WTC11 (cell line): Measurements from ENCODE around the gene POU2F3. TPM values are rescaled to one million over a fixed set of nuclear protein-coding genes. Genes with fewer than 3 reads are reported as not detected.

ENCODE experiments used
- ATAC-seq: fragments of 200-7000 bp; cut with Tn5 transposase; 2 replicates; pipeline ENCODE4 v1.10.0; 2021; ENCODE audit warnings: mild to moderate bottlenecking, moderate library complexity
- CTCF ChIA-PET: fragments of 300-600 bp; sonication (Branson Sonifier 250); formaldehyde crosslinking; loops from one replicate; lab custom pipeline; 2021; ENCODE audit warnings: antibody characterized with exemption; lab: Charles Lee
- POLR2A ChIA-PET: fragments of 350-600 bp; sonication (Branson Sonifier 250); formaldehyde crosslinking; loops from one replicate; lab custom pipeline; 2021; ENCODE audit warnings: antibody characterized with exemption; lab: Charles Lee
- DNase-seq: peaks from one replicate; pipeline ENCODE4 v3.0.0; 2021; ENCODE audit warnings: low spot score
- H3K27ac Mint-ChIP-seq: 2 replicates; pipeline ENCODE4 v1.8.0; 2021; ENCODE audit warnings: mixed read lengths
- H3K27me3 Mint-ChIP-seq: 2 replicates; pipeline ENCODE4 v1.8.0; 2021; ENCODE audit warnings: low read depth, mild to moderate bottlenecking, moderate library complexity, mixed read lengths
- H3K36me3 Mint-ChIP-seq: 2 replicates; pipeline ENCODE4 v1.8.0; 2021; ENCODE audit warnings: mixed read lengths
- H3K4me1 Mint-ChIP-seq: 2 replicates; pipeline ENCODE4 v1.8.0; 2022; ENCODE audit warnings: mixed read lengths
- H3K4me3 Mint-ChIP-seq: 2 replicates; pipeline ENCODE4 v1.8.0; 2021; ENCODE audit warnings: mild to moderate bottlenecking, moderate library complexity, mixed read lengths
- H3K9me3 Mint-ChIP-seq: 2 replicates; pipeline ENCODE4 v1.8.0; 2021; ENCODE audit warnings: mixed read lengths
- AR ChIP-seq: fragments of 250-450 bp; sonication (Bioruptor Pico); IDR thresholded peaks from 2 replicates; pipeline ENCODE4 v1.9.0; 2021; ENCODE audit warnings: mild to moderate bottlenecking
- ARID4B ChIP-seq: sonication (generic); formaldehyde crosslinking; IDR thresholded peaks from 2 replicates; pipeline ENCODE4 v1.8.0; 2023; ENCODE audit warnings: missing genetic modification reagents, mild to moderate bottlenecking, borderline replicate concordance
- CREB1 ChIP-seq: sonication (generic); formaldehyde crosslinking; IDR thresholded peaks from 2 replicates; pipeline ENCODE4 v1.8.0; 2023; ENCODE audit warnings: mild to moderate bottlenecking, missing genetic modification reagents
- E2F1 ChIP-seq: sonication (generic); formaldehyde crosslinking; IDR thresholded peaks from 2 replicates; pipeline ENCODE4 v1.8.0; 2022; ENCODE audit warnings: mild to moderate bottlenecking, missing genetic modification reagents
- E2F5 ChIP-seq: sonication (generic); formaldehyde crosslinking; IDR thresholded peaks from 2 replicates; pipeline ENCODE4 v1.8.1; 2022; ENCODE audit warnings: mild to moderate bottlenecking, moderate library complexity, missing genetic modification reagents
- EMX1 ChIP-seq: fragments of 250-450 bp; sonication (Bioruptor Pico); IDR thresholded peaks from 2 replicates; pipeline ENCODE4 v1.8.0; 2021; ENCODE audit warnings: mild to moderate bottlenecking
- ESRRA ChIP-seq: sonication (generic); formaldehyde crosslinking; IDR thresholded peaks from 2 replicates; pipeline ENCODE4 v1.8.1; 2022; ENCODE audit warnings: mild to moderate bottlenecking, missing genetic modification reagents, borderline replicate concordance
- GRHL2 ChIP-seq: fragments of 250-450 bp; sonication (Bioruptor Pico); IDR thresholded peaks from 2 replicates; pipeline ENCODE4 v1.8.0; 2022; ENCODE audit warnings: mild to moderate bottlenecking, moderate library complexity; ENCODE audit not compliant: insufficient replicate concordance, severe bottlenecking
- IRF2 ChIP-seq: sonication (generic); formaldehyde crosslinking; IDR thresholded peaks from 2 replicates; pipeline ENCODE4 v1.8.0; 2022; ENCODE audit warnings: low read depth, missing genetic modification reagents, borderline replicate concordance
- USF1 ChIP-seq: sonication (generic); formaldehyde crosslinking; IDR thresholded peaks from 2 replicates; pipeline ENCODE4 v1.8.0; 2022; ENCODE audit warnings: mild to moderate bottlenecking, missing genetic modification reagents
- ZMAT4 ChIP-seq: fragments of 250-450 bp; sonication (Bioruptor Pico); IDR thresholded peaks from 2 replicates; pipeline ENCODE4 v1.9.0; 2021; ENCODE audit warnings: mild to moderate bottlenecking
- ZNF219 ChIP-seq: sonication (generic); formaldehyde crosslinking; IDR thresholded peaks from 2 replicates; pipeline ENCODE4 v1.8.0; 2023; ENCODE audit warnings: missing genetic modification reagents, mild to moderate bottlenecking, borderline replicate concordance
- ZNF263 ChIP-seq: sonication (generic); formaldehyde crosslinking; IDR thresholded peaks from 2 replicates; pipeline ENCODE4 v1.8.1; 2022; ENCODE audit warnings: low read depth, mild to moderate bottlenecking, moderate library complexity, missing genetic modification reagents
- ZNF416 ChIP-seq: fragments of 250-450 bp; sonication (Bioruptor Pico); IDR thresholded peaks from 2 replicates; pipeline ENCODE4 v1.9.0; 2021; ENCODE audit warnings: mild to moderate bottlenecking, inconsistent platforms
- ZNF425 ChIP-seq: fragments of 250-450 bp; sonication (Bioruptor Pico); conservative IDR thresholded peaks from 2 replicates; pipeline ENCODE4 v1.9.0; 2021; ENCODE audit warnings: mild to moderate bottlenecking
- total RNA-seq: library from RNA; stranded (reverse); gene quantifications from 3 replicates; pipeline ENCODE4 v1.2.3, GENCODE V29; 2021

The POU2F3 gene
- total RNA-seq, 1 experiment from 2014 or later = 0.61 TPM

GRCh38 chr11:120224361-120224760 lies 15.6 kb upstream of the POU2F3 start:
- TF ChIP-seq GRHL2 (CRISPR knock-in tag) = no peak
- TF ChIP-seq ZMAT4 (CRISPR knock-in tag) = no peak
- TF ChIP-seq ZNF263 (CRISPR knock-in tag) = no peak
- no peak for TF ChIP-seq IRF2 (CRISPR knock-in tag)
- no peak for TF ChIP-seq ZNF219 (CRISPR knock-in tag)
- no peak for TF ChIP-seq EMX1 (CRISPR knock-in tag)
- no peak for TF ChIP-seq USF1
- no peak for TF ChIP-seq CREB1 (CRISPR knock-in tag)
- TF ChIP-seq ESRRA (CRISPR knock-in tag) = no peak
- no peak for TF ChIP-seq ARID4B (CRISPR knock-in tag)
- TF ChIP-seq E2F1 (CRISPR knock-in tag) = no peak
- no peak for TF ChIP-seq E2F5
- TF ChIP-seq ZNF416 = no peak
- TF ChIP-seq AR = no peak
- no peak for TF ChIP-seq ZNF425
- ATAC-seq (no peak), DNase-seq (no peak)
- H3K4me3 Mint-ChIP-seq = no peak overlapping the region
- H3K9me3 Mint-ChIP-seq = no peaks in the 10 kb centered on the region
- ChIA-PET POLR2A (no interaction called here), CTCF (interaction anchor here (0.8 to 3.4 kb wide), 9 partner anchors 11 to 111 kb away, joined by 3 to 21 read pairs (median 9); no protein-coding TSS in a partner anchor)
- peaks cover 21% of the 10 kb centered on the region for H3K4me1 Mint-ChIP-seq
- H3K27ac Mint-ChIP-seq = no peak overlapping the region
- H3K27me3 Mint-ChIP-seq = peaks cover 20% of the 10 kb centered on the region
- H3K36me3 Mint-ChIP-seq = no peaks in the 10 kb centered on the region
